Liver (tissue), 3 donors: Measurements from ENCODE around the gene NR6A1.

Experiments
- EGR1 ChIP-seq, 2 donors: IDR thresholded peaks; 2 replicates each; pipeline ENCODE4 v1.6.1; 2016 to 2018; ENCODE audit warnings: antibody characterized with exemption in 2 of 2, low read depth in 2 of 2
- RXRA ChIP-seq, 2 donors: IDR thresholded peaks; 2 replicates each; pipeline ENCODE4 v1.6.1; 2017 to 2018; ENCODE audit warnings: antibody characterized with exemption in 2 of 2, mild to moderate bottlenecking in 1 of 2
- TF ChIP-seq, protein P1 (sequence below): fragments of 150-350 bp; IDR thresholded peaks from 2 replicates; pipeline ENCODE4 v1.5.1; 2017; ENCODE audit warnings: improper control_type of control experiment, low read depth, low read length; ENCODE audit not compliant: missing input control
- TF ChIP-seq, protein P2 (sequence below): IDR thresholded peaks from 2 replicates; pipeline ENCODE4 v1.6.1; 2016; ENCODE audit warnings: antibody characterized with exemption
- TF ChIP-seq, protein P3 (sequence below): IDR thresholded peaks from 2 replicates; pipeline ENCODE4 v1.6.1; 2016; ENCODE audit warnings: antibody characterized with exemption, mild to moderate bottlenecking
- TF ChIP-seq, protein P4 (sequence below): IDR thresholded peaks from 2 replicates; pipeline ENCODE4 v1.6.1; 2016; ENCODE audit warnings: antibody characterized with exemption
- donor health status: healthy.
- donor health status: healthy.

DNA sequence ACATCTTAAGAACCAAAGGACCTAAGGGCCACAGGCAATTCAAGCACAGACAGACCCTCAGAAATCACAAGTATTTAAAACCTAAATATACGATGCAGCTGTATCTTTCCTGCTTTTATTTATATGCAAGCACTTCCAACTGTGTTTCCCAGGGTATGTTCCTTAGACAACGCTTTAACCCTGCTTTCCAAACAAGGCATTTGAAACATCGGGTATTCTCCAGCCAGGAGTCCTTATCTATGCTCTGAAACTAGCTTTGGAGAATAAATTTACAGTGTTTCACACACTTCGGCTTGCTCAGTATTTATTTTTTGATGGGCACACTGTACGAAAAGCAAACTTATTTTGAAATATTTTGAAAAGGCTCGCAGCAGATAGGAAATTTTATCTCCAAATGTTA, 13.5 kb downstream of the NR6A1 start:
- TF ChIP-seq, protein P1, sequence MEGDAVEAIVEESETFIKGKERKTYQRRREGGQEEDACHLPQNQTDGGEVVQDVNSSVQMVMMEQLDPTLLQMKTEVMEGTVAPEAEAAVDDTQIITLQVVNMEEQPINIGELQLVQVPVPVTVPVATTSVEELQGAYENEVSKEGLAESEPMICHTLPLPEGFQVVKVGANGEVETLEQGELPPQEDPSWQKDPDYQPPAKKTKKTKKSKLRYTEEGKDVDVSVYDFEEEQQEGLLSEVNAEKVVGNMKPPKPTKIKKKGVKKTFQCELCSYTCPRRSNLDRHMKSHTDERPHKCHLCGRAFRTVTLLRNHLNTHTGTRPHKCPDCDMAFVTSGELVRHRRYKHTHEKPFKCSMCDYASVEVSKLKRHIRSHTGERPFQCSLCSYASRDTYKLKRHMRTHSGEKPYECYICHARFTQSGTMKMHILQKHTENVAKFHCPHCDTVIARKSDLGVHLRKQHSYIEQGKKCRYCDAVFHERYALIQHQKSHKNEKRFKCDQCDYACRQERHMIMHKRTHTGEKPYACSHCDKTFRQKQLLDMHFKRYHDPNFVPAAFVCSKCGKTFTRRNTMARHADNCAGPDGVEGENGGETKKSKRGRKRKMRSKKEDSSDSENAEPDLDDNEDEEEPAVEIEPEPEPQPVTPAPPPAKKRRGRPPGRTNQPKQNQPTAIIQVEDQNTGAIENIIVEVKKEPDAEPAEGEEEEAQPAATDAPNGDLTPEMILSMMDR: no peak
- TF ChIP-seq, protein P2, sequence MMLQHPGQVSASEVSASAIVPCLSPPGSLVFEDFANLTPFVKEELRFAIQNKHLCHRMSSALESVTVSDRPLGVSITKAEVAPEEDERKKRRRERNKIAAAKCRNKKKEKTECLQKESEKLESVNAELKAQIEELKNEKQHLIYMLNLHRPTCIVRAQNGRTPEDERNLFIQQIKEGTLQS: no peak
- TF ChIP-seq RXRA (IDR thresholded peaks at IDR 0.05) (no peak), EGR1 (IDR thresholded peaks at IDR 0.05; ENCODE audit: low read depth in 2 of 2) (no peak)
- TF ChIP-seq, protein P3, sequence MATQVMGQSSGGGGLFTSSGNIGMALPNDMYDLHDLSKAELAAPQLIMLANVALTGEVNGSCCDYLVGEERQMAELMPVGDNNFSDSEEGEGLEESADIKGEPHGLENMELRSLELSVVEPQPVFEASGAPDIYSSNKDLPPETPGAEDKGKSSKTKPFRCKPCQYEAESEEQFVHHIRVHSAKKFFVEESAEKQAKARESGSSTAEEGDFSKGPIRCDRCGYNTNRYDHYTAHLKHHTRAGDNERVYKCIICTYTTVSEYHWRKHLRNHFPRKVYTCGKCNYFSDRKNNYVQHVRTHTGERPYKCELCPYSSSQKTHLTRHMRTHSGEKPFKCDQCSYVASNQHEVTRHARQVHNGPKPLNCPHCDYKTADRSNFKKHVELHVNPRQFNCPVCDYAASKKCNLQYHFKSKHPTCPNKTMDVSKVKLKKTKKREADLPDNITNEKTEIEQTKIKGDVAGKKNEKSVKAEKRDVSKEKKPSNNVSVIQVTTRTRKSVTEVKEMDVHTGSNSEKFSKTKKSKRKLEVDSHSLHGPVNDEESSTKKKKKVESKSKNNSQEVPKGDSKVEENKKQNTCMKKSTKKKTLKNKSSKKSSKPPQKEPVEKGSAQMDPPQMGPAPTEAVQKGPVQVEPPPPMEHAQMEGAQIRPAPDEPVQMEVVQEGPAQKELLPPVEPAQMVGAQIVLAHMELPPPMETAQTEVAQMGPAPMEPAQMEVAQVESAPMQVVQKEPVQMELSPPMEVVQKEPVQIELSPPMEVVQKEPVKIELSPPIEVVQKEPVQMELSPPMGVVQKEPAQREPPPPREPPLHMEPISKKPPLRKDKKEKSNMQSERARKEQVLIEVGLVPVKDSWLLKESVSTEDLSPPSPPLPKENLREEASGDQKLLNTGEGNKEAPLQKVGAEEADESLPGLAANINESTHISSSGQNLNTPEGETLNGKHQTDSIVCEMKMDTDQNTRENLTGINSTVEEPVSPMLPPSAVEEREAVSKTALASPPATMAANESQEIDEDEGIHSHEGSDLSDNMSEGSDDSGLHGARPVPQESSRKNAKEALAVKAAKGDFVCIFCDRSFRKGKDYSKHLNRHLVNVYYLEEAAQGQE: no peak
- TF ChIP-seq, protein P4, sequence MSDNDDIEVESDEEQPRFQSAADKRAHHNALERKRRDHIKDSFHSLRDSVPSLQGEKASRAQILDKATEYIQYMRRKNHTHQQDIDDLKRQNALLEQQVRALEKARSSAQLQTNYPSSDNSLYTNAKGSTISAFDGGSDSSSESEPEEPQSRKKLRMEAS: no peak
